Tibial nerve (tissue), 4 donors: ENCODE results near the gene SCUBE2. TPM values are rescaled to one million over a fixed set of nuclear protein-coding genes. Genes with fewer than 3 reads are reported as not detected.

Experiments used
- DNase-seq, 2 donors: peaks; one replicate each; pipeline ENCODE4 v3.0.0-alpha.2; 2019; ENCODE audit warnings: low spot score in 2 of 2
- H3K27ac ChIP-seq, 4 donors: fragments of 200-600 bp; sonication (generic) in 3 of 4; one replicate each; pipeline ENCODE4 v1.5.1; 2017 to 2019; ENCODE audit warnings: mild to moderate bottlenecking in 1 of 4
- H3K27me3 ChIP-seq, 2 donors: fragments of 200-600 bp; sonication (generic) in 1 of 2; one replicate each; pipeline versions ENCODE4 v1.5.1 to v1.6.0; 2017 to 2019
- H3K36me3 ChIP-seq, 3 donors: fragments of 200-600 bp; sonication (generic); one replicate each; pipeline ENCODE4 v1.5.1; 2018 to 2019
- H3K4me1 ChIP-seq, 4 donors: fragments of 200-600 bp; sonication (generic) in 3 of 4; one replicate each; pipeline ENCODE4 v1.5.1; 2017 to 2019
- H3K4me3 ChIP-seq, 4 donors: fragments of 200-600 bp; sonication (generic) in 3 of 4; one replicate each; pipeline ENCODE4 v1.5.1; 2017 to 2019; ENCODE audit warnings: mild to moderate bottlenecking in 1 of 4, moderate library complexity in 1 of 4
- H3K9me3 ChIP-seq, 4 donors: fragments of 200-600 bp; sonication (generic) in 3 of 4; one replicate each; pipeline ENCODE4 v1.5.1; 2017 to 2019
- EP300 ChIP-seq, 2 donors: sonication (generic); formaldehyde crosslinking; IDR thresholded peaks; one replicate each; pipeline ENCODE4 v1.6.1; 2017; ENCODE audit warnings: antibody characterized with exemption in 2 of 2, mild to moderate bottlenecking in 1 of 2
- POLR2A ChIP-seq, 2 donors: fragments of 450-650 bp; IDR thresholded peaks; one replicate each; pipeline ENCODE4 v1.6.1; 2017; ENCODE audit warnings: antibody characterized with exemption in 2 of 2, mild to moderate bottlenecking in 2 of 2, moderate library complexity in 2 of 2
- WGBS, 2 donors: methylation state at CpG; one replicate each; pipeline ENCODE4 v1.1.5; 2018; 5-methylcytosine and 5-hydroxymethylcytosine counted together
- total RNA-seq, 4 donors: library from RNA; depleted of rRNA; stranded (reverse); fragments of >200 nt; gene quantifications; one replicate each; pipeline ENCODE4 v1.1.0, GENCODE V29; 2016
- TF ChIP-seq, protein P1 (sequence below), 5 experiments: fragments of 200-600 bp in 3 of 5; fragments of 450-650 bp in 2 of 5; sonication (generic) in 3 of 5; IDR thresholded peaks; one replicate each; pipeline ENCODE4 v1.5.1; 2016 to 2019; ENCODE audit warnings: antibody characterized with exemption in 5 of 5, mild to moderate bottlenecking in 3 of 5, moderate library complexity in 2 of 5

SCUBE2 gene
- total RNA-seq, 4 donors from 2014 or later, result 3.1 to 12.6 (median 4.7) TPM

GRCh38 chr11:9138133-9138453 is 46.7 kb upstream of the SCUBE2 start:
- peaks cover 0 to 69% (median 0%) of the 10 kb centered on the region in 3 donors for H3K36me3 ChIP-seq
- WGBS, 2 donors, result 72 to 78% methylated on average over 3 of the region's 3 CpGs
- DNase-seq, result no peak
- peaks cover 0 to 31% (median 4%) of the 10 kb centered on the region in 4 donors for H3K4me1 ChIP-seq
- no peaks in the 10 kb centered on the region for H3K9me3 ChIP-seq
- no peak overlapping the region for H3K4me3 ChIP-seq
- no peak for TF ChIP-seq POLR2A (IDR thresholded peaks at IDR 0.05)
- TF ChIP-seq, protein P1, sequence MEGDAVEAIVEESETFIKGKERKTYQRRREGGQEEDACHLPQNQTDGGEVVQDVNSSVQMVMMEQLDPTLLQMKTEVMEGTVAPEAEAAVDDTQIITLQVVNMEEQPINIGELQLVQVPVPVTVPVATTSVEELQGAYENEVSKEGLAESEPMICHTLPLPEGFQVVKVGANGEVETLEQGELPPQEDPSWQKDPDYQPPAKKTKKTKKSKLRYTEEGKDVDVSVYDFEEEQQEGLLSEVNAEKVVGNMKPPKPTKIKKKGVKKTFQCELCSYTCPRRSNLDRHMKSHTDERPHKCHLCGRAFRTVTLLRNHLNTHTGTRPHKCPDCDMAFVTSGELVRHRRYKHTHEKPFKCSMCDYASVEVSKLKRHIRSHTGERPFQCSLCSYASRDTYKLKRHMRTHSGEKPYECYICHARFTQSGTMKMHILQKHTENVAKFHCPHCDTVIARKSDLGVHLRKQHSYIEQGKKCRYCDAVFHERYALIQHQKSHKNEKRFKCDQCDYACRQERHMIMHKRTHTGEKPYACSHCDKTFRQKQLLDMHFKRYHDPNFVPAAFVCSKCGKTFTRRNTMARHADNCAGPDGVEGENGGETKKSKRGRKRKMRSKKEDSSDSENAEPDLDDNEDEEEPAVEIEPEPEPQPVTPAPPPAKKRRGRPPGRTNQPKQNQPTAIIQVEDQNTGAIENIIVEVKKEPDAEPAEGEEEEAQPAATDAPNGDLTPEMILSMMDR (IDR thresholded peaks at IDR 0.05), result peak in 1 of 5 experiments; percentile 8
- H3K27ac ChIP-seq, result peak overlapping the region in 2 of 4 donors; percentile 4 to 57
- H3K27me3 ChIP-seq, result no peaks in the 10 kb centered on the region

DNA sequence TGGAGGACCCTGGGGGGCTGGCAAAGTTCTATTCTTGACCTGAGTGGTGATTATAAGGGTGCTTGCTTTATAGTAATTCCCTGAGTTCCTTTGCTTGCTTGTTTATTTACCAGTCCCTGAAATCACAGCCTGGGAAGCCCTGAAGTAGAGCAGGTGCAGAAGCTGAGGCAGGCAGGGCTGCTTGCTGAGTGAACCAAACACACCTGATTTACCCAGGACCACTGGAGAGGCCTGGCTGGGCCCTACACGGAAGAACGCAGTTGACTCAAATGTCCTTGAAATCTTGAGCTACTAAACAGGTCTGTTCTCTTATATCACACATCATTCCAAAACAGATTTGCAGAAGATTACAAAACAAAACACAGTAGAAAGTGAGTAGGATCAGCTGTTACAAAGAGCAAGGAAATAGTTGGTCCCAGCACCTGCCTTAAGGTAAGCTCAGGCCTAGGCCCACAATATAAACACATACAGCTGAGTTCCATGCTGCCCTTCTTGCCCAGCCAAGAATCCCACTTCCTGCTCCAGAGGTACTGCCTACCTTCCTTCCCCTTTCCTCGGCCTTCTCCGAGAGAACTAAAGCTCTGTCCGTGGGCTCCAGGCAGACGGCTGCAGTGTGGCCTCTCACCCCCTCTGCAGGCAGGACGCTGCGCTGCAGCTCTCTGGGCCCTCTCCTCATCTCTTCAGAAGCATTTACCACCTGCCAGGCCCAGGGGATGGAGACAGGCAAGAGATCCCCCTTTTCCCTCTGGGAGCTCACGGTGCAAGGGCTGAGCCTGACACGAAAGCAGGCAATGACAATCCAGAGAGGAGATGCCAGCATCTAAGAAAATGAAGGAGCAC is 46.1 kb upstream of the SCUBE2 start:
- TF ChIP-seq, protein P1 (IDR thresholded peaks at IDR 0.05), result peak; percentile 86 to 92 (median 90)
- TF ChIP-seq POLR2A (IDR thresholded peaks at IDR 0.05), result no peak
- peak; percentile 53 to 79 for DNase-seq
- 27 to 30% methylated on average over 10 of the region's 10 CpGs for WGBS, 2 donors
- H3K4me3 ChIP-seq, result no peak overlapping the region
- peaks cover 0 to 31% (median 4%) of the 10 kb centered on the region in 4 donors for H3K4me1 ChIP-seq
- H3K27me3 ChIP-seq, result no peaks in the 10 kb centered on the region
- H3K9me3 ChIP-seq, result no peaks in the 10 kb centered on the region
- peaks cover 0 to 69% (median 0%) of the 10 kb centered on the region in 3 donors for H3K36me3 ChIP-seq
- no peak overlapping the region for H3K27ac ChIP-seq

DNA sequence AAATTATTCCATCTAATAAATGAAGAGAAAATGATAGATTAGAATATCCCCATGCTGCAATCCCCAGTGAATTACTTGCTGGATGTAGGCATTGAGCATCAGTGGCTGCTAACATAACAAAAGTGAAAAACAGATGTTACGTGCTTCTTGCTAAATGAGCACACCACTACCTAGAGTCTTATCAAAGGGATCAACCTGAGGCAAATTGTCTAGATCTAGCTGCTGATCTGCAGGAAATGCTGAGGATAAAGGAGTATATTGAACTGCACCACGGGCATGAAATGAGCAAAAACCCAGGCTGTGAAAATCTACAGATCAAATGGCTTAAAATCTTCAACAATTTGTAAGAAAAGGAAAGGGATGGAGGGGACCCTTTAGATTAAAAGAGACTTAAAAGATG is 45.3 kb upstream of the SCUBE2 start:
- Histone ChIP-seq H3K27me3 (no peaks in the 10 kb centered on the region), H3K4me3 (no peak overlapping the region), H3K9me3 (no peaks in the 10 kb centered on the region), H3K4me1 (peaks cover 0 to 31% (median 4%) of the 10 kb centered on the region in 4 donors), H3K36me3 (peaks cover 0 to 69% (median 0%) of the 10 kb centered on the region in 3 donors), H3K27ac (no peak overlapping the region)
- DNase-seq, result no peak
- TF ChIP-seq EP300 (IDR thresholded peaks at IDR 0.05), result no peak
- TF ChIP-seq, protein P1 (IDR thresholded peaks at IDR 0.05), result no peak
- TF ChIP-seq POLR2A (IDR thresholded peaks at IDR 0.05), result no peak
- 86 to 88% methylated on average over 2 of the region's 2 CpGs for WGBS, 2 donors

DNA sequence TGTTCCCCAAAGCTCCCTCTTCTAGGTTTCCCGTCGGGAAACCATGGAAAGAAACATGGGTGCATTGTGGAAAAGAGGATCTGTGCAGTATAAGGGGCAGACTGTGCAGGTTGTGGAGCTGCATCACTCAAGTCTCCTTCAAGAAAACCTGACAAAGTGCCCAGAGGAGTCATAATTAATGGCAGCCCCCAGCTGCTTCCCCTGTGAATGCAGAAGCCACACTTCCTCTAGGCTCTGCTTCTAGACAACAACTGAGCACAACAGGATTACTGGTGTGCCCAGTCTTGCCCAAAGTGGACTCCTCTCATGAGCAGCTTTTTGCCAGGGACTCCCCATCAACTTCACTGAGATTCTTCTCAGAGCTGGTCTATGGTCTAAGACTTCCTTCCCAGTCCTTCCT is 42.6 kb upstream of the SCUBE2 start:
- peaks cover 0 to 18% (median 2%) of the 10 kb centered on the region in 4 donors for H3K4me1 ChIP-seq
- H3K27me3 ChIP-seq, result no peaks in the 10 kb centered on the region
- H3K9me3 ChIP-seq, result no peaks in the 10 kb centered on the region
- TF ChIP-seq, protein P1 (IDR thresholded peaks at IDR 0.05), result no peak
- TF ChIP-seq POLR2A (IDR thresholded peaks at IDR 0.05) (no peak), EP300 (IDR thresholded peaks at IDR 0.05) (no peak)
- no peak overlapping the region for H3K27ac ChIP-seq
- 94 to 98% methylated on average over 2 of the region's 2 CpGs for WGBS, 2 donors
- H3K4me3 ChIP-seq, result no peak overlapping the region
- H3K36me3 ChIP-seq, result peaks cover 0 to 51% (median 0%) of the 10 kb centered on the region in 3 donors
- no peak for DNase-seq

DNA sequence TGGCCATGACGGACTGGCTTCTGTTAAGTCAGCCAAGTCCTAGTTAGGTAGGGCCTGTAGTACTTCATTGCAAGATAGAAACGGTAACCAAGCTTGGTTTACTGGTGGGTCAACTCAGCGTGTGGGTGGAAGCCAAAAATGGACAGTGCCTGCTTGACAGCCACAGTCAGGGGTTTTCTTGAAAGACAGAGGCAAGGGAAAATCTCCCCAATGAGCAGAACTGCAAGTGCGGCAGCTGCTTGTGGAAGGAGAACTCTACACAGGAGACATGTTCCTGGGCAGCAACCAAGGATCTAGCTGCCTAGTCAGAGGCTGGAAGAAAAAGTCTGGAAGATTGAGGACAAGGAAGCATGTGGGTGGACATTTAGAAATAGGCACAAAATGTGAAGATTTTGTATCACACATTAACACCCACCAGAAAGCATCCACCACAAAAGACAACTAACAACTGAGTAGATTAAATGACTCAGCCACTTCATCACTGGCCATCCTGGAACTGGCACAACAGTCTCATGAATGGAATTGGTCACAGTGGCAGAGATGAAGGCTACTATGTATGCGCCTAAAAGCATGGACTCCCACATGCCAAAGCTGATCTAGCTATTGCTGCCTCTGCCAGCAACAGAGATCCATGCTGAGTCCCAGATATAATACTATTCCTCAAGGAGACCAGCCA is 40.9 kb upstream of the SCUBE2 start:
- Histone ChIP-seq H3K4me1 (peaks cover 0 to 2% (median under 1%) of the 10 kb centered on the region in 4 donors), H3K4me3 (no peak overlapping the region), H3K27ac (no peak overlapping the region), H3K36me3 (peaks cover 0 to 39% (median 0%) of the 10 kb centered on the region in 3 donors), H3K9me3 (no peaks in the 10 kb centered on the region), H3K27me3 (no peaks in the 10 kb centered on the region)
- no peak for DNase-seq
- 92 to 93% methylated on average over 5 of the region's 5 CpGs for WGBS, 2 donors
- no peak for TF ChIP-seq POLR2A (IDR thresholded peaks at IDR 0.05)
- TF ChIP-seq, protein P1 (IDR thresholded peaks at IDR 0.05), result no peak
- no peak for TF ChIP-seq EP300 (IDR thresholded peaks at IDR 0.05)
